GM19452 (cell line): ENCODE measurements around the gene FMO5.

Experiments
- ATAC-seq: cut with Tn5 transposase; IDR thresholded peaks from one replicate; pipeline ENCODE4 v1.9.1; 2021; ENCODE audit not compliant: unreplicated experiment

FMO5 gene, protein sequence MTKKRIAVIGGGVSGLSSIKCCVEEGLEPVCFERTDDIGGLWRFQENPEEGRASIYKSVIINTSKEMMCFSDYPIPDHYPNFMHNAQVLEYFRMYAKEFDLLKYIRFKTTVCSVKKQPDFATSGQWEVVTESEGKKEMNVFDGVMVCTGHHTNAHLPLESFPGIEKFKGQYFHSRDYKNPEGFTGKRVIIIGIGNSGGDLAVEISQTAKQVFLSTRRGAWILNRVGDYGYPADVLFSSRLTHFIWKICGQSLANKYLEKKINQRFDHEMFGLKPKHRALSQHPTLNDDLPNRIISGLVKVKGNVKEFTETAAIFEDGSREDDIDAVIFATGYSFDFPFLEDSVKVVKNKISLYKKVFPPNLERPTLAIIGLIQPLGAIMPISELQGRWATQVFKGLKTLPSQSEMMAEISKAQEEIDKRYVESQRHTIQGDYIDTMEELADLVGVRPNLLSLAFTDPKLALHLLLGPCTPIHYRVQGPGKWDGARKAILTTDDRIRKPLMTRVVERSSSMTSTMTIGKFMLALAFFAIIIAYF

DNA sequence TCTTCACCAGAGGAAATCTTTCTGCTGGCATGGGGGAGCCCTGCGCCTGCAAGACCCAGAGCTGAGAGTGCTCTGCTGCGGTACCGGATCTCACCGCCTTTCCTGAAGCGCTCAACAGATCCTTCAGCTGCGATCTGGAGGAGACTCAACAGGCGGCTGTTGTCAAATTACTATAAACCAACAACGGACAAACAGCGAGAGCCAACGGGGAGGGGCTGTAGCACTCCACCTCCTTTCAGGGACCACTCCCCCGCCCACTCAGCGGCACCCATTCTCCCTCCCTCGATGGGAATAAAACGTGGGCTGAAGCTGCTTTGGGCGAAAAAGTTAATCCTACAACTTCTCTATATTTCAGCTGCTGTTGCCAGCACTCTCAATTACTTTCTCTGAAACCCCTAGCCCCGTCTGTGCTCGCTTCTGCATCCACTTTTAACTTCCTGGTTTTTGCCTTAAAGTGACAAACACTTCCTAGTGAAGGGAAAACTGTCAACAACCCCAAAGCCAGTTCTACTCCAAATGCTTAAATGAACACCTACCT, at the start of gene FMO5:
Gene FMO5, minus strand, starts transcription at position 147 of the 538 bp plus-strand sequence. CDS start 310 bp downstream, outside the sequence.
- ATAC-seq = peak; percentile 64

- ATAC-seq = no peak
Observed at GRCh38 chr1:147273409-147274336, 48.5 kb upstream of the FMO5 start.

DNA sequence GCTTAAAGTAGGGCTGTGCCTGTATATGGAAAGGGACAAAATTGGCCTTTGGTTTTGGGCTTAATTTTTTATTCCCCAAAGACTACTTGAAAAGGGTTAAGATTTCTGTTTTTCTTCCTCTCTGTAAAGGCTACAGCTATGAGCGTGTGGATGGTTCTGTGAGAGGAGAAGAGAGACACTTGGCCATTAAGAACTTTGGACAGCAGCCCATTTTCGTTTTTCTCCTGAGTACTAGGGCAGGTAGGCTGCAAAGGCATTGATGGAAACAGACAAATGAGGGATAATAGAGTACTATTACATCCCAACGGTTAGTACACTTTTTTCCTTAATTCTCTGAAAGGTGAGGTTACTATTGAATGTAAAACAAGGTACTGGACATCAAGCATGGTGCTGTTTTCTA, 46.9 kb upstream of the FMO5 start:
- no peak for ATAC-seq

DNA sequence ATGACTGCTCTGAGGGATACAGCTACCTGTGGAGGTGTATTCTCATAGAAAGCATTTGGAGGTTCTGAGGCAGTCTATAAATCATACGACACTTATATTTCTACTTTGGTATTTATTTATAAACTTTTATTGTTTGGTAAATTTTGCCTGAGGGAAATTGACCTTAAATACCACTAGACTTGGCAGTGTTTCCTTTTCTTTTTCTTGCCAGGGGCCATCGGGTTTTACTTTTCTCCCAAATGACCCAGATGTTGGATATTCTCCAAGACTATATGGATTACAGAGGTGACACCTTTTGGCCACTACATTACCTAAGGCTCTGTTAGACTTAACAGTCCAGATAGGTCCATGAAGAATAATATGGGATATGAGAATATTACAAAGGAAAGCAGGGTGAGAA, 45.6 kb upstream of the FMO5 start:
- ATAC-seq = no peak

DNA sequence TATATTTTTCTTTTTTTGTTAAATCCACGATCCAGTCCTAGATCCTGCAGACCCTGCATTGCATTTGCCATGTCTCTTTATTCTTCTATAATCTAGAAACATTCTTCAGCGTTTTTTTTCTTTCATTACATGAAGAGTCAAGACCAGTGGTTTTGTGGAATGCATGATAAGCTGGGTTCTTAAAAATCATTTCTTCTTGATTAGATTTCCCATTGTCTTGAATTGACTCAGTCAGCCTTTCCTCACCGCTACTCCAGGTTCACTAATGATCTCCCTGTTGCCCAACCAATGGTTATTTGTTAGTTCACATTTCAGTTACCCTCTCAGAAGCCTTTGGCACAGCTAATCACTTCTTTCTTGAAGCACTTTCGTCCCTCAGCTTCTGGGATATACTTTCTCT, 42.6 kb upstream of the FMO5 start:
- ATAC-seq = no peak

DNA sequence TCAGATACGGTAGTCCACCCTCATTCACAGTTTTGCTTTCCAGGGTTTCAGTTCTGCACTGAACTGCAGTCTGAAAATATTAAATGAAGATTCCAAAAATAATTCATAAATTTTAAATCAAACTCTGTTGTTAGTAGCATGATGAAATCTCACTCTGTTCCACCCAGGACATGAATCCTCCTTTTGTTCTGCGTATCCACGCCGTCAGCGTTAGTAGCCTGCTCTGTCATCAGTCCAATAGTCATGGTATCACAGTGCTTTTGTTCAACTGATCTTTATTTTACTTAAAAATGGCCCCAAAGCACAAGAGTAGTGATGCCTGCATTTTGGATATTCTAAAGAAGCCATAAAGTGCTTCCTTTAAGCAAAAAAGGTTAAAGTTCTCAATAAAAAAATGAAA, 41.2 kb upstream of the FMO5 start:
- ATAC-seq = no peak

DNA sequence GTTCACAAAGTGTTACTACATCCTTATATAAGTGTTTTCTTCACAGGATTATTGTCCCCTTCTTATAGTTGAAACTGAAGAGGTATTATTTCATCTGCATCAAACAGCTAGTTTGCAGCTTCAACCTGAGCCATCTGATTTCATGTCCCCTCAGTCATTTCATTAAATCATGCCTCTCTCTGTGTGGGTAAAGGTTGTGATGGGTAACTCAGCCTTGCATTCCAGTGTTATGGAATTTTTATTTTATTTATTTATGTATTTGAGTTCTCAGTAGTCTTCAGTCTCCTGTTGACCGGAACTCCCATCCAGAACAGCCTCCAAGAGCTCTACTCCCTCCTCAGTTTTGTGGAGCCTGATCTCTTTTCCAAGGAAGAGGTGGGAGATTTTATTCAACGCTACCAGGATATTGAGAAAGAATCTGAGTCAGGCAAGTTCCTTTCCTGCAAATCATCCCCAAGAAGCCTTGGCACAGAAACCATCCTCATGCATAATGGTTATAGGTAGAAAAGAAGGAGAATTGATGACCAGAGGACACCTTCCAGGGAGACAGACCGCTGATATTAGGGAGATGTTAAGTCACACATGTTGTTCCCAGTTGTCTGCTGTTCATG, 39.1 kb upstream of the FMO5 start:
- no peak for ATAC-seq

- ATAC-seq = no peak
Observed at GRCh38 chr1:147260956-147261355, 35.8 kb upstream of the FMO5 start.

DNA sequence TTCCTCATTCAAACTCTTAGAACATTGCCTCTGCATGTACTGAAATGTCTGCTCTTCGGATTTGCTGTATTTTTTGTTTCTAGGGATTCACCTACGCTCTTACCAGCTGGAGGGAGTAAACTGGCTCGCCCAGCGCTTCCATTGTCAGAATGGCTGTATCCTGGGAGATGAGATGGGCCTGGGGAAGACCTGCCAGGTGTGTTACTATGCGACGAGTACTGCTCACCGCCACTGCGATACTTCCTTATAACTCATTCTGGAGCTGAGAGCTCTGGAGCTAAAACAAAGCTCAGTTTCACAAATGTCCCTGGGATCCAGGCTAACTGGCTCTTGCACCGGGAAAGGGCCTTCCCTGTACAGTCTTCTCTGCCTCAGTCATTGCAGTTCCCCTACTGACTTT, 27.4 kb upstream of the FMO5 start:
- ATAC-seq = no peak

DNA sequence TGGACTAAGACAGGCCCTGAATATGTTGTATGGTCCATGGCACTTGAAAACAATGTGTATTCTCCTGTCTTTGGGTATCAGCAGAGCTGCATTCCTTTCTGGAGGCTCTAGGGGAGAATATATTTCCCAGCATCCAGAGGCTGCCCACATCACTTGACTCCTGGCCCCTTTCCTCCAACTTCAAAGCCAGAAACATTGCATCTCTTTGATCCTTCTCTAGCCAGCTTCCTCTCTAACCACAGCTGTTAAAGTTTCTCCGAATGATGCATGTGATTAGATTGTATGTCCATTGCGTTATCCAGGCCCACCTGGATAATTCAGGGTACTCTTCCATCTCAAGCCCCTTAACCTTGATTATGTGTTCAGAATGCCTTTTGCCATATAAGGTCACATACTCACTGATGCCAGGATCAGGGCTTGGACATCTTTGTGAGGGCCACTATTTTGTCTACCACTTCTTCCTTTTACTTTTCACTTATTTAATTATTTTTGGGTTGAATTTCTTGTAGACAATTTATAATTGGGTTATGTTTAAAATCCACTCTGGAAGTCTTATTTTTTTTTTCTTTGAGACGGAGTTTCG, 22.6 kb upstream of the FMO5 start:
- no peak for ATAC-seq

DNA sequence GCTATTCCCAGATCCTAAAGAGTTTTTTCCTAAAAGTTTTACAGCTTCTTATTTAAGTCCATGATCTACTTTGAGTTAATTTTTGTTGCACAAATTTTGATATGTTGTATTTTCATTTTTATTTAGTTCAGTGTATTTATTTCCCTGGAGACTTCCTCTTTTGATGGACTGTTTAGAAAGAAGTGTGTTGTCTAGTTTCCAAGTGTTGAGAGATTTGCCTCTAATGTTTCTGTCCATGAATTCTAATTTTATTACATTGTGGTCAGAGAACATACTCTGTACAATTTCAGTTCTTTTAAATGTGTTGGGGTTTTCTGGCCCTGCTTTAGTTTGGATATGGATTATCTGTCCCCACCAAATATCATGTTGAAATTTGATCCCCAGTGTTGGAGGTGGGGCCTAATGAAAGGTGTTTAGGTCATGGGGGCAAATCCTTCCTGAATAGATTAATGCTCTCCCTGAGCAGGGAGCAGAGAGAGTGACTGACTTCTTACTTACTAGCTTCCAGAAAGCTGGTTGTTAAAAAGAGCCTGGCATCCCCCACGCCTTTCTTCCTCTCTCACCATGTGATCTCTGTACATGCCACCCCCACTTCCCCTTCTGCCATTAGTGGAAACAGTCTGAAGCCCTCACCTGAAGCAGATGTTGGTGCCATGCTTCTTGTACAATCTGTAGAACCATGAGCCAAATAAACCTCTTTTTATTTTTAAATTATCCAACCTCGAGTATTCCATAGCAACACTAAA, 21.9 kb upstream of the FMO5 start:
- no peak for ATAC-seq

GRCh38 chr1:147246044-147246690, 21.0 kb upstream of the FMO5 start:
- no peak for ATAC-seq

GRCh38 chr1:147245586-147246021, 20.5 kb upstream of the FMO5 start:
- ATAC-seq = no peak

GRCh38 chr1:147245129-147245528, 20.0 kb upstream of the FMO5 start:
- no peak for ATAC-seq

- no peak for ATAC-seq
Observed at GRCh38 chr1:147243841-147244240, 18.7 kb upstream of the FMO5 start.

DNA sequence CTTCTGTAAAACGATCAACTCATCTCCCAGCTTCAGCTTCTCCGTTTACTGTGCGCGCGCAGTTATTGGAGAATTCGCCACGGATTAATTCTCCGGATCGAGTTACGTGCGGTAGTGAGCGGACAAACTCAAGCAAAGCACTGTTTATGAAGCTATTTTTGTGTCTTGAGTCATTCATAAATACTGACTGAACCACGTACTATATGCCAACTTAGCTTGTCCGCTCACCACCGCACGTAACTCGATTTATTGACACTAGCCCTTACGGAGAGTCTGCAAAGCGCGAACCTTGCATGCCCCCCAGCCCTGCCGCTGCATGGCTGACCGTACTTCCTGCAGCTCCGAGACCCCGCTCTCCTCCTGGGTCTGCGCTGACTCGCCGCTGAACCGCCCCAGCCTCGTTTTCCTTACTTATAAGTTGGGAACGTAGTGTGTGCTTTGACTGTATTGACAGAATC, 18.1 kb upstream of the FMO5 start:
- peak; percentile 18 for ATAC-seq

DNA sequence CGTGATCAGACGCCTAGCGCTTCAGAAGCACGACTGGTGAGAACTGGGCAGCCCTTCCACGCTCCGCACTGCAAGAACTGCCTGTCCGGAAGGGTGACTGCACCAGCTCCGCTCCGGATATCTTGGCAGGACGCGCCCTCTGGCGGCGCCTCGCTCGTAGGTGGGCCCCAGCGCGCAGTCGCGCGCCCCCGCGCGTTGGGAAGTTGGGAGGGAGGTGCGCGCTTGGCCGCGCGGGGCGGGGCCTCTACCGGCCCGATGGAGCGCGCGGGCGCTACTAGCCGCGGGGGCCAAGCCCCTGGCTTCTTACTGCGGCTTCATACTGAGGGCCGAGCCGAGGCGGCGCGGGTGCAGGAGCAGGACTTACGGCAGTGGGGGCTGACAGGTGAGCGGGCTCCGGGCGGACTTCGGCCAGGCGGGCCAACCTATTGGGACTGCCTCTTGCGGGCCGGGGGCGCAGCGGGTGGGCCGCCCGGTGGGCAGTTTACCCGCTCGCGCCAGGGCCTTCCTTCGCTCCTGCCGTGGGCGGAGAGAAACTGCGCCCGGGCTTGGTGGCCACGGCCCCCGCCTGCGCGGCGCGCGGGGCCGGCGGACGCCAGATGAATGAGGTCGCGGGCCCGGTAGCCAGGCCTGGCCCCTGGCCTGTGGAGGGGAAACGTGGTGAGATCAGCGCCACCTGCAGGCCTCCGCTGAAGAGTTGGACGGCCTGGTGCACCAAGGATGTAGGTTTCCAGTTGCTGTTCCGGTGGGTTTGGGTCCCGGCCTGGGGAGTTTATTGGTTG, 17.5 kb upstream of the FMO5 start, which contains the start of gene CHD1L:
Gene CHD1L, plus strand, starts transcription at position 236 of the 779 bp plus-strand sequence. Its CDS starts 20 bp downstream, at position 256.
- ATAC-seq = peak; percentile 84

DNA sequence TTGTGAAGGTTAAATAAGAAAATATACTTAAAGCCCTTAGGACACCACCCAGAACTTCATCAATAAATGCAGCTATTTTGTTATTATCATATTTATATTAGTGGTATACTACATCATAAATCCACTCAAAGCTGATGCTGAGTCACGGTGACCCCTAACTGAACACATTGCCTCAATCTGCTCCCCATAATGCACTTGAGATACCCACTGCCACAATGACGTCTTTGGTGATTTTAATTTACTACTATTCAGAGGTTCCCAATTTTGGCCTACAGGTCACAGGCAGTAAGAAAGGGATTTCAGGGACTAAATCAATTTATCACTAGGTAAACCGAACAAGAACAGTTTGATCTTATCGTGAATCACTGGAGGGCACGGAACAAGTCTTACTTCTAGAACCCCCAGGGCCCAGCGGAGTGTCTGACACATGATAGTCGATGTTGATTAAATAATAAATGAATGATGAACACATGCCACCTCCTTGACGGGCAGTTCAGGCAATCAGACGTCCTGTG, 16.9 kb upstream of the FMO5 start:
- ATAC-seq = no peak
